A549 treated with RU486 at 1 μM for 4 hours (cell line): ENCODE results near the gene PINLYP. TPM values are rescaled to one million over a fixed set of nuclear protein-coding genes. Genes with fewer than 3 reads are reported as not detected.

ENCODE experiments used
- total RNA-seq: library from RNA; stranded (reverse); fragments of 200-300 nt; extraction: Qiagen RNA extraction; gene quantifications from 5 replicates; pipeline ENCODE4 v1.2.3, GENCODE V29; 2022; ENCODE audit warnings: low read depth

PINLYP gene
- total RNA-seq, result 0.22 to 0.74 TPM (median 0.29 TPM) in 4 of 5 replicates, not detected in the other

GRCh38 chr19:43575156-43575950, at the start of gene PINLYP, which contains the start of gene XRCC1:
Gene PINLYP, plus strand, starts transcription at chr19:43575801. Its CDS starts 1,391 bp downstream, at chr19:43577192.
Gene XRCC1, minus strand, starts transcription at chr19:43575527. Its CDS starts 69 bp downstream, at chr19:43575458.

GRCh38 chr19:43526884-43527859, 48.4 kb upstream of the PINLYP start, which contains the start of gene ETHE1:
Gene ETHE1, minus strand, starts transcription at chr19:43527201. Its CDS starts 24 bp downstream, at chr19:43527177.

GRCh38 chr19:43532962-43533545, 42.5 kb upstream of the PINLYP start, which contains the start of gene ZNF575:
Gene ZNF575, plus strand, starts transcription at chr19:43533188. Its CDS starts 1,235 bp downstream, at chr19:43534423.

GRCh38 chr19:43595999-43596841, 20.6 kb downstream of the PINLYP start, which contains the start of the genes IRGQ and ZNF576:
Gene IRGQ, minus strand, starts transcription at chr19:43596134. Its CDS starts 796 bp downstream, at chr19:43595338.
Gene ZNF576, plus strand, starts transcription at chr19:43596595. Its CDS starts 514 bp downstream, at chr19:43597109.

GRCh38 chr19:43611788-43612187, 36.2 kb downstream of the PINLYP start, which contains the start of gene SRRM5:
Gene SRRM5, plus strand, starts transcription at chr19:43612088. Its CDS starts 34 bp downstream, at chr19:43612122.

GRCh38 chr19:43619262-43620060, 43.9 kb downstream of the PINLYP start, which contains the start of gene ZNF428:
Gene ZNF428, minus strand, starts transcription at chr19:43619629. Its CDS starts 5,325 bp downstream, at chr19:43614304.

Other genes with a start within 250 kb of the PINLYP start
- gene CD177, start 222.1 kb upstream of the PINLYP start, total RNA-seq, result 0.08 to 0.59 TPM (median 0.16 TPM) in 5 replicates
- gene TEX101, start 160.9 kb upstream of the PINLYP start, total RNA-seq, result not detected in 5 replicates
- gene LYPD3, start 110.2 kb upstream of the PINLYP start, total RNA-seq, result 0.24 to 0.78 TPM (median 0.43 TPM) in 5 replicates
- gene PHLDB3, start 71.1 kb upstream of the PINLYP start, total RNA-seq, result 9.6 to 14.7 TPM (median 11.9 TPM) in 5 replicates
- gene ETHE1, start 48.6 kb upstream of the PINLYP start, total RNA-seq, result 43.9 to 55.4 TPM (median 50.0 TPM) in 5 replicates
- gene ZNF575, start 42.6 kb upstream of the PINLYP start, total RNA-seq, result 0.97 to 2.5 TPM (median 2.2 TPM) in 5 replicates
- gene XRCC1, start 274 bp upstream of the PINLYP start, total RNA-seq, result 26.9 to 31.9 TPM (median 28.6 TPM) in 5 replicates
- gene IRGQ, start 20.3 kb downstream of the PINLYP start, total RNA-seq, result 4.4 to 7.4 TPM (median 5.8 TPM) in 5 replicates
- gene ZNF576, start 20.8 kb downstream of the PINLYP start, total RNA-seq, result 13.8 to 24.2 TPM (median 19.1 TPM) in 5 replicates
- 0.67 to 1.0 TPM (median 0.78 TPM) in 5 replicates for gene SRRM5, start 36.3 kb downstream of the PINLYP start, total RNA-seq
- 45.6 to 68.6 TPM (median 62.8 TPM) in 5 replicates for gene ZNF428, start 43.8 kb downstream of the PINLYP start, total RNA-seq
- gene CADM4, start 64.0 kb downstream of the PINLYP start, total RNA-seq, result 6.2 to 10.2 TPM (median 9.1 TPM) in 5 replicates
- 106 to 124 TPM (median 110 TPM) in 5 replicates for gene PLAUR, start 94.4 kb downstream of the PINLYP start, total RNA-seq
- gene IRGC, start 140.3 kb downstream of the PINLYP start, total RNA-seq, result not detected in 5 replicates
- gene SMG9, start 179.2 kb downstream of the PINLYP start, total RNA-seq, result 47.4 to 74.6 TPM (median 62.6 TPM) in 5 replicates
- gene KCNN4, start 205.2 kb downstream of the PINLYP start, total RNA-seq, result 42.9 to 63.2 TPM (median 58.7 TPM) in 5 replicates
- gene LYPD5, start 226.6 kb downstream of the PINLYP start, total RNA-seq, result 0.14 to 0.22 TPM (median 0.15 TPM) in 3 of 5 replicates, not detected in the others